ENCODE measurements around the gene C9orf50.

Gene C9orf50

DNA sequence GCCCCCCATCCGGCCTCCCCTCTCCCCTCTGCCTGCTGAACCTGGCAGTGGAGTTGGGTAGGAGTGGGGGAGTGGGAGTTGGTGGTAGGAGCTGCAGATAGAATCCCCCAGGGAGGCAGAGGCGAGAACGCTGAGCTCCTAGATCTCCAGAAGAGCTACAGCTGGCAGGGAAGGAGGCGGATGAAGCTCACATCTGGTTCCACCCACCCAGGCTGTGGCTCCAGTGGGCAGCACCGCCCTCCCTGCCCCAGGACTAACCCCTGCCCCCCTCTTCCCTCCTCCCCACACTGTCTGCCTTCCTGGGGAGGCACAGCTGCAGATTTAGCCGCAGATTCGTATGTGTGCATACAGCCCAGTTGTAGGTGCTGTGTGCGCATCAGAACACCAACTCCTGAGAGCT is 34.2 kb downstream of the C9orf50 start:
- no peak for DNase-seq

DNA sequence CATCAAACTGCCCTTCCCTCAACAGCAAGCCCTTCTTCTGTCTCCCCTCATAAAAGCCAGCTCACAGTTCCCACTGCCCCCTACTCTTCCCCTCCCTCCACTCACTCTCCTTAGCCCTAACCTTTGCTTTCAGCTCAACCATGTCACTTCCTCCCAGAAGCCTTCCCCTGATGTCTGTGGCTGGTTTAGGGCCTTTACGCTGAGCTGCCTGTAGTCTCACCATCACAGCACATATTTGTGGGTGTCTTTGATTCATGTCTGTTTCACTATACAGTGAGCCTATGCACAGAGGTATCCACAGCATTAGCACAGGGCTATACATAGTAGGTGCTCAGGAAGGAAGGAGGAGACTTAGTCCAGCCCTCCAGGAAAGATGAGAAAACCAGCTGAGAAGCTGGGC is 34.7 kb downstream of the C9orf50 start:
- no peak for DNase-seq

DNA sequence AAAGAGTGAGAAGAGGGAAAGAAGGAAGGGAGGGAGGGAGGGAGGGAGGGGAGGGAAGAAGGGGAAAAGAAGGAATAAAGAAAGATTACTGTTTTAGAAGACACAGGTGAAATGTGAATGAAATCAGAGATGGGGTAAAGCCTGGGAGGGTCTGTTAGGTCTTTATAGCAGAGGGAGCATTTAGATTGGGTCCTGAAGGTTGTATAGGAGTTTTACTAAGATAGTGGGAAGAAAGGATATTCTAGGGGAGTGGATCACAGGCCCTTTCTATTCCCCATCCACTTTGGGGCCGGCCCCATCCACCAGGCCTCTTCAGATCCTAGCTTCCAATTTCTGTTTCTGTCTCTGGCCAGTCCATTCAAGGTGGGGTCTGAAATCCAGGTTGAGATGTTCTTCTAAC is 35.5 kb downstream of the C9orf50 start:
- DNase-seq, result no peak

DNA sequence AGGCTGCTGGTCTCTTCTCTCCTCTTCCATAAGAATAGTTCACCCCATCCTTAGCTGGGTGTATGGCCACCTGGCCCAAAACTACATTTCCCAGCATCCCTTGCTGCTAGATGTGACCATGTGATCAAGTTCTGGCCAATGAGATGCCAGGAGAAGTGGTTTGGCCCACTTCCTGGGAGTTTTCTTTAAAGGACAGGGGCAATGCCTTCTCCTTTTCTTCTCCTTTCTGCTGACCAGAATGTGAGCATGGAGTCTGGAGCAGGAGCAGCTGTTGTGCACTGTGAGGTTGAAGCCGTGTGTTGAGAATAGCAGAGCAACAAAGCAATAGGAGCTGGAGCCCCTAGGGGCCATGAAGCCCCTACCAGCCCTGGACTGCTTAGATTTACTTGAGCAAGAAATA is 36.8 kb downstream of the C9orf50 start:
- peak; percentile 59 for DNase-seq

DNA sequence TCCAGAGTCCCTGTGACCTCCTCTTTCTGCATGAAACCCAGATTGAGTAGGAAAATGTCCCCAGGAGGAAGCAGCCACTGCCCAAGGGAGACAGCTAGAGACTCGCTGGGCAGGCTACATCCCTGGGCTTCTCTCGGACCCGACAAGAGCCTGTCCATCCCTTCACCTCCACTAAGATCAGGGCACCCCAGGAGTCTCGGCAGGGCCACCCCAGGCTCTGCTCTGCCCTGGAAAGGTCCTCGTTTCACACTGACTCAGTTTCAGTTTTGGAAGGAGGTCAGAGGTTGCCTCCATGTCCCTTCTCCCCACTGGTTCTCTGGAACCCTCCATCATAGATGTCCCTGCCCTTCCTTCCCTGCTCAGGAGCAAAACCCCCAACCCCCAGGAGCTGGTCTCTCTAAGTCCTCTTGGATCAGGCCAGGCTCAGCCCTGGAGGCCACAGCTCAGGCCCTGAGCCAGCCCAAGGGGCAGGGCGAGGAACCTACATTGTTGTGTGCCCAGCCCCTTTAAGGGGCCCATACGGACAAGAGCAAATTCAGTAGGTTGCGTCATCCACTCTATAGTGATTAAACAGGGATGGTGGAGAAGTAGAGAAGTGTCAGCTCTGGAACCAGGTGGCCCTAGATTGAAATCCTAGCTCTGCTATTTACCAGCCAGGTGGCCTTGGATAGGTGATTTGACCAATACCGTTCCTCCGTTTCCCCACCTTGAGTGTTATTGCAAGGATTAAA is 37.4 kb downstream of the C9orf50 start:
- peak; percentile 59 for DNase-seq

DNA sequence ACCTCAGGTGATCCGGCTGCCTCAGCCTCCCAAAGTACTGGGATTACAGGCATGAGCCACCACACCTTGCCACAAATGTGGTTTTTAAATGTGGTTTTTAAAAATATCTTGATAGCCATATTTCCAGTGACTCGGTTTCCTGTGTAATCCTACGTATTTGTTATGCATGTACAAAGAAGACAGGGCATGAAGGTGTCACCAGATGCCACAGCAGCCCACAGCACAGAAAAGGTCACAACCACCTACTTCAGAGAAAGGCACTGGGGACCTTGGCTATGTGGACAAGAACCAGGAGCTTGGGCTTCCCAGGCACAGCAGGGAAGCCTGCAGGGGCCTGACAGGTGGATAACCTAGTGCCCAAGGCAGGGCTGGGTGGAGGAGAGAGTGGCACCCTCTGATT is 38.0 kb downstream of the C9orf50 start:
- no peak for DNase-seq

DNA sequence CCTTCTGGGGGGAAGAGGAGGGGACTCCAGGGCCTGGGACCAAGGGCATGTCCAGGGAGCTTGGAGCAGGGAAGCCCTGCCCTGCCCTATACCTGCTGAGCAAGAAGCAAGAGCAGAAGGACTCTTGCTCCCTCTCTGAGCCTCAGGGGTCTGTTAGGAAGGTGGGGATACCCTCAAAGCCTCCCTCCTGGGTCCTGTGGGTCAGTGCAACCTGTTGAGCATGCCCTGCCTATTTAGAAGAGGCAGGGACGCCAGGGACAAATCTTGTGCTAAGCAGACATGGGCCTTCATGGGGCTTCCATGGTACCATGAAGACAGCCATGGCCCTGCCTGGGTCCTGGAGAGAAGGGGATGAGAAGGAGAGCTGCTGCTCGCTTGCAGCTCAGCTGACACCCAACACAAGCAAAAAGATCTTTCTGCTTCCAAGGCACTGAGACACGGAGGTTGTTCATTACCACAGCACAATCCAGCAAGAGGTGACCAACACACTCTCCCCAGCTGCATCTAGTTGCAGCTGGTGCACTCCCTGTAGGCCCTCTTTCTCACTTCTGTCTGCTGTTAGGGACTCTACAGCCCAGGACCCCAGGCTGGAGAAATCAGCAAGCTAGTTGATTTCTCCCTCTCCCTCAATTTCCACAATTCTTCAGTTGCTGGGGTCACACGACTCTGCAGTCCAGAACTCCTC is 39.3 kb downstream of the C9orf50 start:
- no peak for DNase-seq

DNA sequence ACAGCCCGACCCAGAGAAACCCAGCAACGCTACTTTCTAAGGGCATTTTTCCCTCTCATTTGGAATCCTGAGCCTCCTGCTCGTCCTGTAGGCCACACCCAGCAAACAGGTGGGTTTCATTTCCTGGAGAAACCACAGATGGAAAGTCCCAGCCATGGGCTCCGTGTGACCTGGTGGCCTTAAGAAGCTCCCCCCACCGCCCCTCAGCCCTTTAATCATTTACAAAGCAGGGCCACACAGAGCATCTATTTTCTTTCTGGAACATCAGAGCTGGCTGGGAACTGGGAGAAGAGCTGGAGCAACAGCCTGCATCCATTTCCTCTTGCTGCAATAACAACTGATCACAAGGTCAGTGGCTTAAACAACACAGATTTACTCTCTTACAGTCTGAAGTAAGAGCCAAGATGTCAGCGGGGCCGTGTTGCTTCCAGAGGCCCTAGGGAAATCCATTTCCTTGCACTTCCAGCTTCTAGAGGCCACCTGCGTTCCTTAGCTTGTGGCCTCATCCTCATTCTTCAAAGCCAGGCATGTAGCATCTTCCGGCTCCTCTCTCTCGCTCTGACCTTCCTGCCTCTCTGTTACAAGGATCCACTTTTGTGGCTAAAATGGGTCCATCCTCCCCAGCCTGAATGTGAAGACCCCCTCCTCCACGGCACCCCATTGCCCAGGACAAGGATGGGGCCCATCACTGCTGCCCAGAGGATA is 40.5 kb downstream of the C9orf50 start:
- DNase-seq, result no peak

DNA sequence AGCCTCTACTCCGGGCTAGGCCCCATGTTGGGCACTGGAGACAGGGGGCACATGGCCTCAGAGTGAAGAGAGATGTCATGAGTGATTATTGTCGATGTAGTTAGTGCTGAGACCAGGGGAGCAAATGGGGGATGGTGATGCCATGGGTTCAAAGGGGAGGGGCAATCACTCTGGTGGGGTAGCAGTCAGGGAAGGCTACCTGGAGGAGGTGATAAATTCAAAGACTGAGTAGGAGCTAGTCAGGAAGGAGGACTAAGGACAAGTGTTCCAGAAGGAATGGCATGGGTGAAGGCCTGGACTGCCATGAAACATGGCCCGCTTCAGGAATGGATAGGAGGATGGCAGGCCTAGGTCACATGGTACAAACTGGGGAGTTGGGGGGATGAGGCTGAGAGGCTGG is 41.6 kb downstream of the C9orf50 start:
- DNase-seq, result no peak

DNA sequence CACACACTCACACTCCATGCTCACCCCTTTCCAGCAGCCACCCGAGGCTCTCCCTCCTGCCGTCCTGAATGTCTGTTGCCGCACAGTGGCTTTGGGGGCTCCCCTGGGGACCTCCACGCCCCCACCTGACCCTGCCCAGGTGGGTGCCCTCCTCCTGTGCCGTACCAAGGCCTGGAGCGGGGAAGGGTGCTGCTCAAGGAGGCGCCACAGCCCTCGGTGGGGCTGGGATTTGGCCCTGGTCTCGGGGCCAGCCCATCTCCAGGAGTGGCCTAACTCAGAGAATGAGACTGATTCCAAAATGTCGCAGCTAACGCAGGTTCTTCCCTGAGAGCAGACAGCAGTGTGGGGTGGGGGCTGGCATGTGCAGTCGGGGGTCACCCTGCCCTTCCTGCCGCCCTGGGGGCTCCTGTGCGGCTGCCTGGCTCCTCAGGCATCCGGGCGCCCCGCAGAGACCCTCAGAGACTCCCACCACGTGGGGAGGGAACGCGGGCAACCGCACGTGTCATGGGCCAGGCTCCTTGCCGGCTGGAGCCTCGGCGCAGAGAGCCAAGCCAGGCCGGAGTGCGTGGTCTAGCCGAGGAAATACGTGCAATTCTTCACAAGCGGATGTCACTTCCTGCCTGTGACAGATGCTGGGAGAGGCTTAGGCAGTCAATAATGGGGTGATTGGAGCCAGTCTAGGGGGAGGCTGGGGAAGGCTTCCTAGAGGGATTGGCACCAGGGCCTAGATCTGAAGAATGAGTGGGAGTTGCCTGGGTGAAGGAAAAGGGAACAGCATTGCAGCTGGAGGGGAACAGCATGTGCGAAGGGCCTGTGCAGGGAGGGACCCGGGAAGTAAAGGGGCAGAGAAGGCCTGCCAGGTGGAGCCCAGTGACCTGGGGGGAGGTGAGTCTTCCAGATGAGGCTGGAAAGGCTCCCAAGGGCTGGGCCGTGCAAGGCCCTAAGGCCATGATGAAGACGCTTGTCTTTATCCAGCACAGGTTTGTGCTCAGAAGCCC is 44.1 kb downstream of the C9orf50 start:
- no peak for DNase-seq

DNA sequence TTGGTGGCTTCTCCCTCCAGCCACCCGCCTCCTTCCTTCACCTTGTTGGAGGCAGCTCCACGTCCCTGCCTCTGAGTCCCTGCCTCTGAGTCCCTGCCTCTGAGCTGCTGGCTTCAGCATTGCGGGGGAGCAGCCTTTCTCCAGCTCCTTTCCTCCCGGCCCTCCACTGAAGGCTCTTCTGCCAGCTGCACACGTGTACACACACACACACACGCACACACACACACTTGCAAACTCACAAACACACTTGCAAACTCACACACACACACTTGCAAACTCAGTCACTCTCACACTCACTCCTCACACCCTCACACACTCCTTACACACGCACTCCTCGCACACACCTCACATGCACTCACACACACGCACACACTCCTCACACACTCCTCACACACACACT is 45.1 kb downstream of the C9orf50 start:
- DNase-seq, result no peak

DNA sequence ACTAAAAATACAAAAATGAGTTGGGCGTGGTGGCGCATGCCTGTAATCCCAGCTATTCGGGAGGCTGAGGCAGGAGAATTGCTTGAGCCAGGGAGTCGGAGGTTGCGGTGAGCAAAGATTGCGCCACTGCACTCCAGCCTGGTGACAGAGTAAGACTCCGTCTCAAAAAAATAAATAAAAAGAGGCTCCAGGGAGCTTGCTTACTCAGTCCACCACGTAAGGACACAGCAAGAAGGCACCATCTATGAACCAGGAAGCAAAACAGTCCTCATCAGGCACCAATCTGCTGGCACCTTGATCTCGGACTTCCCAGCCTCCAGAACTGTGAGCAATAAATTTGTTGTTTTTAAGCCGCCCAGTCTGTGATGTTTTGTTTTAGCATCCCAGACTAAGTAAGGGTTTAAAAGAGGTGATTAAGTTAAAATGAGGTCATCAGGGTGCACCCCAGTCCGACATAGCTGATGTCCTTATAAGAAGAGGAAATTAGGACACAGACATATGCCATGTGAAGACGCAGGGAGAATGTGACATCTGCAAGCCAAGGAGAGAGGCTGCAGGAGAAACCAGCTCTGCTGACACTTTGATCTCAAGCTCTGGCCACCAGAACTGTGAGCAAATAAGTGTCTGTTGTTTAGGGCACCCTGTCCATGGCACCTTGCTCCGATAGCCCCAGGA is 45.9 kb downstream of the C9orf50 start:
- no peak for DNase-seq

DNA sequence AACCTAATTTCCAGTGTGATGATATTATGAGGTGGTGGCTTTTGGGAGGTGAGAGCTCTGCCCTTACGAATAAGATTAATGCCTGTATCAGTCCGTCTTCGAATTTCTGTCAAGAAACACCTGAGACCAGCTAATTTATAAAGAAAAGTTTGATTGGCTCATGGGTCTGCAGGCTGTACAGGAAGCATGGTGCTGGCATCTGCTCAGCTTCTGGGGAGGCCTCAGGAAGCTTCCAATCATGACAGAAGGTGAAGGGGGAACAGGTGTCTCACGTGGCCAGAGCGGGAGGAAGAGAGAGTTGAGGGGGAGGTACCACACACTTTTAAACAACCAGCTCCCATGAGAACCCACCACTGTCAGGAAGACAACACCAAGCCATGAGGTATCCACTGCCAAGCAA is 46.9 kb downstream of the C9orf50 start:
- no peak for DNase-seq

DNA sequence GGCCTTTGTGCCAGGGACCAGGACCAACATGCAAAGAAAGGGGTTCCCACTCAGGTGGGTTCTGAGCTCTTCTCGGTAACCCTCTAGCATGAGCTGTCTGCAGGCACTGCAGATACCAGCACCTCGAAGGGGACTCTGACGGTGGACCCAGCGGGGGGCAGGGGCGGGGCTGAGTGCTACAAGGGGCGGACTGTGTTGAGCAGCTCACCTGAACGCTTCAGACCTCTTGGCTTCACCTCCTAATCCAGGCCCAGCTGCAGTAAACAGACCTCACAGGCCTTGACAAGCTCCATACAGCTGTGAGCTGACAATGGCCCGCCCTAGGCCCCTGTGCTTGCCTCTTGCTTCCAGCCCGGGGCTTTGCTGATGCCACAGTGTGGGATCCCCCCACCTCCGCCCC is 48.4 kb downstream of the C9orf50 start:
- DNase-seq, result no peak

DNA sequence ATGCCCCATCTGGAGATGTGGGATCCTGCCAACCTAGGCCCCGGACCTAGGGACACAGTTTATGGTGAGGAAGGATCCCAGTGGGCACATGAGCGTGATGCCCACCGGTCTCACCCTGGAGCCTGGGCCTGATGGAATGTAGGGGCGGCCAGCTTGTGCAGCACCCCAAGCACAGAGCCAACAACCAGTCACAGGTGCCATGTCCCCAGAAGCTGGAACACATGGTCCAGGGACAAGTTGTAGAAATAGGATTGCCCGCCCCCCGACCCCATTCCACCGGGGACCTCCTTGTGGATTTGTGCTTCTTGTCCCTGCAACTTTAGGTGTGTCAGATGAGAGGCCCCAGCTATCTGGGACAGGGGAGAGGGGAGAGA is 48.9 kb downstream of the C9orf50 start:
- DNase-seq, result no peak

DNA sequence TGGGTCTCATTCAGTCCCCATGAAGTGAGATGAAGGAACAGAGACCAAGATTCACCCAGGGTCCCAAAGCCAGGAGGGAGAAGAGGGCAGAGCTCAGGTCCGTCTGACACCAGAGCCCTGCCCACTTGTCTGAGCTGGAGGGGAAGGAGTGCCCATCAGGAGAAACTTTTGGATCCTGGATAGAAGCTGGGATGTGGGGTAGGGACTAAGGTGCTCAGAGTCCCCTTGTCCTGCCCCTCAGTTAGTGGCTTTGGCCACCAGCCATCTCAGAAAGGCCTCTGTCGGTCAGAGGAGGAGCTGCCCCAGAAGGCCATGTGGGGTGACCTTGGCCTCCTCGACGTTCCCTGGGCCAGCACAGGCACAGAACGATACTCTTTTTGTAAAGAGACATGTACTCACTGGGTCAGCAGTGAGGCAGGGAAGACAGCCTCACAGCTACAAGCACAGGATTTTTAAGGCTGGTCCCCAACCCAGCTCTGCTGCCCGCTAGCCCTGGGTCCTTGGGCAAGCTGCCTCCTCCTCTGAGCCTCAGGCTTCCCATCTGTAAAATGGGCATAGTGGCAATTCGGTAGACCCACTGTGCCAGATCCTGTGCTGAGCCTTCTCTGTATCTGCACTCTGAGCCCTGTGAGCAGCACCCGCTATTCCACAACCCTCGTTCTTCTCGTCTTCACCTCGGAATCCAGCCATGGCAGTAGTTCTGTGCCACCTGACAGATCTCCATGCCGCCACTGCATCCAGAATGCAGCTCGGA is 49.4 kb downstream of the C9orf50 start:
- no peak for DNase-seq

DNA sequence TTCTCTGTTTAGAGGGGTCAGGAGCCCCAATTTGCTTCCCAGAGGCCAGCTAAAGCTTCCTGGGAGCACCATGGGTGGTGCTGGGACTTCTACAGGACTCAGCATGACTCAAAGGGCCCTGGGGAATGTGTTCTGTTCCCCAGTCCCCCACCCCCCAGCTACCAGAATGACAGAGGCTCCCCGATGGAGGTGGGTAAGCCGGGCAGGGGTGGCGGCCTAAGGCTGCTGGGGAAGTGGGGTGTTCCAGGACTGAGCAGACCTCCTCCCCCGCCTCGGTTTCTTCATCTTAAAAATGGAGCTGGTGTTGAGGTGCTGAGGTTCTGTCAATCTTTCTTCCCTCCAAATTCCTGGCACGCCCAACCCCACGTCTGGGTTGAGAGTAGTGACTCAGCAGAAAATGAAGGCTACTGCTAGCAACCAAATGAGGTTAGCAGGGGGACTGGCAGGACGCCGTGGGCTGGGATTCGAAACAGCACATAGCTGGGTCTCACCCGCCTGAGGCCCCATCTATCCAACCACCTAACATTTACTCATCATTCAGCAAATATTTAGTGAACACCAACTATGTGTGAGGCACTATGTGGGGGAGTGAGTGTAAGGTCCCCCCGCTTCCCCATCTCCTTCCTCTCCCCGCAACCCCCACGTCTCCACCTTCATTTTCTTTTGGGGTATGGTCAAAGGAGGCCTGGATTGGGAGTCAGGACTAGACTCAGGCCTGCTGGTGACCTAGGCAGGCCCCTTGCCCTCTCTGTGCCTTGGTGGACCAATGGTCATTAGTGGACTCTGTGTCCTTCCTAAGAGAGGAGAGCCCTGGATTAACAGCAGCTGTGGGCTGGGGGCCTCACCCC is 50.2 kb downstream of the C9orf50 start:
- DNase-seq, result no peak

DNA sequence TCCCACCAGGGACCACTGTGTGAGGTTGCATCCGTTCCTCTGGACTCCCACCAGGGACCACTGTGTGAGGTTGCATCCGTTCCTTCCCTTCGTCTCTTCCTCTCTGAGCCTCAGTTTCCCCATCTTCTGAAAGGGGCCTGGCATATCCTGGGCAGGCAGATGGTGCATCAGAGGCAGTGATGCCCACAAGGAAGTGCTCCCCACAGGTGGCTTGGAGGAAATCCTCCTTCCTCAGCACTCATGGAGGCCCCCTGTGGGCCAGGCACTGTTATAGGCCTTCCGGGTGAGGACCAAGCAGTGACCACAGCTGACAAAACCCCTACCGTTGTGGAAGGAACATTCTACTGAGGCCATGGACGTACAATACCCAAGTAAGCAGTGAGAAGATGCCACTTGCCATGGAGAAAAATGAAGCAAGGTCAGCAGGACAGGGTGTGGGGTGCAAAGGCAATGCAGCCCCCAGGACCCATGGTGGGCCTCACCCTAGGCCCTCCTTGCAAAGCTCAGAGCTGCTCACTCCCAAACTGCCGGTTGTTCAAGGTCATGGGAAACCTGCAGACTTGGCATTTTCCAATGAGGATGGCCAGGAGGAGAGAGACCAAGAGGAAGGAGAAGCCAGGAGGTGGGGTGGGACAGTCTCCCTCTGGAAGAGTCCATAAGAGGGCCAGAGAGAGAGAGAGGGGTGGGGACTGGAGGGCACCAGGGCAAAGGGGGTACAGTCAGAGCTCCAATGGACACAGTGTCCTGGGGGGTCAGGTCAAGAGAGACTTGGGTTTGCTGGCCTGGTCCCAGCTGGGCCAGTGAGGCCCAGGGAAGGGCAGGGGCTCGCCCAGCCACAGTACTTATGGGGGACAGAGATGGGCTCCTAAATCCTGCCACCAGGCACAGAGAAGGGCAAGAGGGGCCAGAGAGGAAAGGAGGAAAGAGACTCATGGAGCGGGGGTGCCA is 51.1 kb downstream of the C9orf50 start:
- DNase-seq, result no peak
